Measurements from ENCODE around the gene CHD2. TPM values are rescaled to one million over a fixed set of nuclear protein-coding genes. Genes with fewer than 3 reads are reported as not detected.

Gene CHD2
- total RNA-seq, 1 experiment from 2014 or later, result 101 TPM

- TF ChIP-seq, protein P1, sequence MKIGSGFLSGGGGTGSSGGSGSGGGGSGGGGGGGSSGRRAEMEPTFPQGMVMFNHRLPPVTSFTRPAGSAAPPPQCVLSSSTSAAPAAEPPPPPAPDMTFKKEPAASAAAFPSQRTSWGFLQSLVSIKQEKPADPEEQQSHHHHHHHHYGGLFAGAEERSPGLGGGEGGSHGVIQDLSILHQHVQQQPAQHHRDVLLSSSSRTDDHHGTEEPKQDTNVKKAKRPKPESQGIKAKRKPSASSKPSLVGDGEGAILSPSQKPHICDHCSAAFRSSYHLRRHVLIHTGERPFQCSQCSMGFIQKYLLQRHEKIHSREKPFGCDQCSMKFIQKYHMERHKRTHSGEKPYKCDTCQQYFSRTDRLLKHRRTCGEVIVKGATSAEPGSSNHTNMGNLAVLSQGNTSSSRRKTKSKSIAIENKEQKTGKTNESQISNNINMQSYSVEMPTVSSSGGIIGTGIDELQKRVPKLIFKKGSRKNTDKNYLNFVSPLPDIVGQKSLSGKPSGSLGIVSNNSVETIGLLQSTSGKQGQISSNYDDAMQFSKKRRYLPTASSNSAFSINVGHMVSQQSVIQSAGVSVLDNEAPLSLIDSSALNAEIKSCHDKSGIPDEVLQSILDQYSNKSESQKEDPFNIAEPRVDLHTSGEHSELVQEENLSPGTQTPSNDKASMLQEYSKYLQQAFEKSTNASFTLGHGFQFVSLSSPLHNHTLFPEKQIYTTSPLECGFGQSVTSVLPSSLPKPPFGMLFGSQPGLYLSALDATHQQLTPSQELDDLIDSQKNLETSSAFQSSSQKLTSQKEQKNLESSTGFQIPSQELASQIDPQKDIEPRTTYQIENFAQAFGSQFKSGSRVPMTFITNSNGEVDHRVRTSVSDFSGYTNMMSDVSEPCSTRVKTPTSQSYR (CRISPR knock-in tag; IDR thresholded peaks at IDR 0.05), result no peak
- TF ChIP-seq GRHL2 (CRISPR knock-in tag; IDR thresholded peaks at IDR 0.05; ENCODE audit: insufficient replicate concordance, severe bottlenecking), result no peak
Measured at GRCh38 chr15:92885224-92886041, 14.7 kb upstream of the CHD2 start (continued).

DNA sequence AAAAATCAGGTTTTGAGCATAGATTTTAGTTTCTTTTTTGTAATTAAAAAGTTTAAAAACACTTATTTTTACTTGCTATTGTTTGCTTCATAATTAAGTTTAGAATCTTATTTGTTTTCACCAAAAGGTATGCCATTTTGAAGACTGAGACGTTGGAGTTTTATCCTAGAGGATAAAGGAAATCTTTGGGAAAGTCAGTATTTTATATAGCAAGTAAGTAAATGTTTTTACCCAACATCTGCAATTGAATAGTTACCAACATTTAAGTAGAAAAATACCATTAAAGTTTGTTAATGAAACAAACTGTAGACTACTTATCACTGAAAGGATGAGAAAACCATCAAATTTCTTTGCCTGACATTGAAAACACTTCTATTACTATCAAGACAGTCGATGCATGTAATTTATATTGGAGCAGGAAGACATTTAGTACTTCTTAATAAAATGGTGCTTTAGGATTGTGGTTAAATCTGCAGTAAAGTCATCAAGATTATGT is 14.0 kb upstream of the CHD2 start:
- peaks cover 67% of the 10 kb centered on the region for H3K36me3 Mint-ChIP-seq
- ChIA-PET POLR2A (interaction anchor here (8.6 kb wide), 1 partner anchor 16 kb away, joined by 226 read pairs; the partner anchor contains the start of gene CHD2), CTCF (no interaction called here)
- H3K4me3 Mint-ChIP-seq, result peak overlapping the region; percentile 94
- H3K27ac Mint-ChIP-seq, result peak overlapping the region; percentile 93
- H3K9me3 Mint-ChIP-seq, result peaks cover 3% of the 10 kb centered on the region; the same call in 1 of the 2 replicates
- TF ChIP-seq CTCF (IDR thresholded peaks at IDR 0.05) (no peak), EMX1 (CRISPR knock-in tag; IDR thresholded peaks at IDR 0.05) (no peak), CDX4 (CRISPR knock-in tag; IDR thresholded peaks at IDR 0.05; ENCODE audit: borderline replicate concordance) (no peak), TP53 (CRISPR knock-in tag; IDR thresholded peaks at IDR 0.05) (no peak), OVOL2 (CRISPR knock-in tag; IDR thresholded peaks at IDR 0.05; ENCODE audit: borderline replicate concordance) (no peak), PREB (CRISPR knock-in tag; IDR thresholded peaks at IDR 0.05; ENCODE audit: borderline replicate concordance) (no peak), IRF1 (CRISPR knock-in tag; IDR thresholded peaks at IDR 0.05) (no peak), SMAD4 (CRISPR knock-in tag; IDR thresholded peaks at IDR 0.05) (no peak), GABPB1 (CRISPR knock-in tag; IDR thresholded peaks at IDR 0.05) (no peak), PRRX2 (CRISPR knock-in tag; IDR thresholded peaks at IDR 0.05) (no peak), ZNF532 (CRISPR knock-in tag; IDR thresholded peaks at IDR 0.05; ENCODE audit: borderline replicate concordance) (no peak), NR3C1 (CRISPR knock-in tag; conservative IDR thresholded peaks at IDR 0.05; ENCODE audit: low read depth) (no peak)
- TF ChIP-seq, protein P2, sequence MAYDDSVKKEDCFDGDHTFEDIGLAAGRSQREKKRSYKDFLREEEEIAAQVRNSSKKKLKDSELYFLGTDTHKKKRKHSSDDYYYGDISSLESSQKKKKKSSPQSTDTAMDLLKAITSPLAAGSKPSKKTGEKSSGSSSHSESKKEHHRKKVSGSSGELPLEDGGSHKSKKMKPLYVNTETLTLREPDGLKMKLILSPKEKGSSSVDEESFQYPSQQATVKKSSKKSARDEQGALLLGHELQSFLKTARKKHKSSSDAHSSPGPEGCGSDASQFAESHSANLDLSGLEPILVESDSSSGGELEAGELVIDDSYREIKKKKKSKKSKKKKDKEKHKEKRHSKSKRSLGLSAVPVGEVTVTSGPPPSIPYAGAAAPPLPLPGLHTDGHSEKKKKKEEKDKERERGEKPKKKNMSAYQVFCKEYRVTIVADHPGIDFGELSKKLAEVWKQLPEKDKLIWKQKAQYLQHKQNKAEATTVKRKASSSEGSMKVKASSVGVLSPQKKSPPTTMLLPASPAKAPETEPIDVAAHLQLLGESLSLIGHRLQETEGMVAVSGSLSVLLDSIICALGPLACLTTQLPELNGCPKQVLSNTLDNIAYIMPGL (CRISPR knock-in tag; IDR thresholded peaks at IDR 0.05), result no peak
- TF ChIP-seq, protein P3, sequence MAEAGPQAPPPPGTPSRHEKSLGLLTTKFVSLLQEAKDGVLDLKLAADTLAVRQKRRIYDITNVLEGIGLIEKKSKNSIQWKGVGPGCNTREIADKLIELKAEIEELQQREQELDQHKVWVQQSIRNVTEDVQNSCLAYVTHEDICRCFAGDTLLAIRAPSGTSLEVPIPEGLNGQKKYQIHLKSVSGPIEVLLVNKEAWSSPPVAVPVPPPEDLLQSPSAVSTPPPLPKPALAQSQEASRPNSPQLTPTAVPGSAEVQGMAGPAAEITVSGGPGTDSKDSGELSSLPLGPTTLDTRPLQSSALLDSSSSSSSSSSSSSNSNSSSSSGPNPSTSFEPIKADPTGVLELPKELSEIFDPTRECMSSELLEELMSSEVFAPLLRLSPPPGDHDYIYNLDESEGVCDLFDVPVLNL (CRISPR knock-in tag; IDR thresholded peaks at IDR 0.05; ENCODE audit: borderline replicate concordance, low read depth), result no peak
- TF ChIP-seq, protein P4, sequence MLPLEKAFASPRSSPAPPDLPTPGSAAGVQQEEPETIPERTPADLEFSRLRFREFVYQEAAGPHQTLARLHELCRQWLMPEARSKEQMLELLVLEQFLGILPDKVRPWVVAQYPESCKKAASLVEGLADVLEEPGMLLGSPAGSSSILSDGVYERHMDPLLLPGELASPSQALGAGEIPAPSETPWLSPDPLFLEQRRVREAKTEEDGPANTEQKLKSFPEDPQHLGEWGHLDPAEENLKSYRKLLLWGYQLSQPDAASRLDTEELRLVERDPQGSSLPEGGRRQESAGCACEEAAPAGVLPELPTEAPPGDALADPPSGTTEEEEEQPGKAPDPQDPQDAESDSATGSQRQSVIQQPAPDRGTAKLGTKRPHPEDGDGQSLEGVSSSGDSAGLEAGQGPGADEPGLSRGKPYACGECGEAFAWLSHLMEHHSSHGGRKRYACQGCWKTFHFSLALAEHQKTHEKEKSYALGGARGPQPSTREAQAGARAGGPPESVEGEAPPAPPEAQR (CRISPR knock-in tag; IDR thresholded peaks at IDR 0.05), result no peak
- DNase-seq (ENCODE audit: low spot score) (no peak), ATAC-seq (no peak)
- peaks cover 41% of the 10 kb centered on the region for H3K4me1 Mint-ChIP-seq
- H3K27me3 Mint-ChIP-seq (ENCODE audit: low read depth), result no peaks in the 10 kb centered on the region

Data from WTC11 (cell line).